ENCODE results near the gene PPP1R7.

Gene PPP1R7

GRCh38 chr2:241112592-241112991, 37.7 kb upstream of the PPP1R7 start:
- H3K27ac Mint-ChIP-seq, result peak overlapping the region; percentile 95
- no peaks in the 10 kb centered on the region for H3K27me3 Mint-ChIP-seq
- H3K4me3 Mint-ChIP-seq, result peak overlapping the region; percentile 79
- H3K9me3 Mint-ChIP-seq, result no peaks in the 10 kb centered on the region
- peaks cover 54% of the 10 kb centered on the region for H3K4me1 Mint-ChIP-seq (ENCODE audit: low read depth)
- peaks cover 58% of the 10 kb centered on the region for H3K36me3 Mint-ChIP-seq (ENCODE audit: low read depth)

- Mint-ChIP-seq H3K4me1 (ENCODE audit: low read depth) (peaks cover 32% of the 10 kb centered on the region), H3K27ac (no peak overlapping the region), H3K4me3 (no peak overlapping the region), H3K27me3 (no peaks in the 10 kb centered on the region), H3K36me3 (ENCODE audit: low read depth) (peaks cover 51% of the 10 kb centered on the region), H3K9me3 (no peaks in the 10 kb centered on the region)
Measured at GRCh38 chr2:241114836-241115235, 35.4 kb upstream of the PPP1R7 start.

- peaks cover 29% of the 10 kb centered on the region for H3K4me1 Mint-ChIP-seq (ENCODE audit: low read depth)
- H3K27ac Mint-ChIP-seq, result no peak overlapping the region
- peaks cover 2% of the 10 kb centered on the region for H3K9me3 Mint-ChIP-seq
- no peaks in the 10 kb centered on the region for H3K27me3 Mint-ChIP-seq
- peaks cover 51% of the 10 kb centered on the region for H3K36me3 Mint-ChIP-seq (ENCODE audit: low read depth)
- H3K4me3 Mint-ChIP-seq, result no peak overlapping the region
Measured at GRCh38 chr2:241115361-241115760, 34.9 kb upstream of the PPP1R7 start.

GRCh38 chr2:241116606-241117560, 33.4 kb upstream of the PPP1R7 start:
- H3K4me3 Mint-ChIP-seq, result no peak overlapping the region
- no peaks in the 10 kb centered on the region for H3K27me3 Mint-ChIP-seq
- peaks cover 16% of the 10 kb centered on the region for H3K4me1 Mint-ChIP-seq (ENCODE audit: low read depth)
- peaks cover 6% of the 10 kb centered on the region for H3K9me3 Mint-ChIP-seq
- no peak overlapping the region for H3K27ac Mint-ChIP-seq
- H3K36me3 Mint-ChIP-seq (ENCODE audit: low read depth), result peaks cover 58% of the 10 kb centered on the region

GRCh38 chr2:241118737-241119505, 31.3 kb upstream of the PPP1R7 start:
- Mint-ChIP-seq H3K27me3 (no peaks in the 10 kb centered on the region), H3K4me3 (no peak overlapping the region), H3K4me1 (ENCODE audit: low read depth) (peaks cover 4% of the 10 kb centered on the region), H3K9me3 (peaks cover 6% of the 10 kb centered on the region), H3K36me3 (ENCODE audit: low read depth) (peaks cover 65% of the 10 kb centered on the region), H3K27ac (no peak overlapping the region)

GRCh38 chr2:241120440-241120839, 29.8 kb upstream of the PPP1R7 start:
- H3K4me3 Mint-ChIP-seq, result no peak overlapping the region
- peaks cover 55% of the 10 kb centered on the region for H3K36me3 Mint-ChIP-seq (ENCODE audit: low read depth)
- peaks cover 4% of the 10 kb centered on the region for H3K4me1 Mint-ChIP-seq (ENCODE audit: low read depth)
- H3K9me3 Mint-ChIP-seq, result peaks cover 6% of the 10 kb centered on the region
- H3K27me3 Mint-ChIP-seq, result no peaks in the 10 kb centered on the region
- no peak overlapping the region for H3K27ac Mint-ChIP-seq

- H3K4me3 Mint-ChIP-seq, result no peak overlapping the region
- H3K9me3 Mint-ChIP-seq, result peaks cover 6% of the 10 kb centered on the region
- H3K4me1 Mint-ChIP-seq (ENCODE audit: low read depth), result peaks cover 4% of the 10 kb centered on the region
- no peaks in the 10 kb centered on the region for H3K27me3 Mint-ChIP-seq
- H3K27ac Mint-ChIP-seq, result no peak overlapping the region
- H3K36me3 Mint-ChIP-seq (ENCODE audit: low read depth), result peaks cover 55% of the 10 kb centered on the region
Measured at GRCh38 chr2:241121008-241121407, 29.3 kb upstream of the PPP1R7 start.

GRCh38 chr2:241122376-241123002, 27.8 kb upstream of the PPP1R7 start:
- Mint-ChIP-seq H3K4me3 (no peak overlapping the region), H3K27ac (no peak overlapping the region)

GRCh38 chr2:241123816-241124536, 26.3 kb upstream of the PPP1R7 start:
- H3K27me3 Mint-ChIP-seq, result no peaks in the 10 kb centered on the region
- H3K4me3 Mint-ChIP-seq, result no peak overlapping the region
- H3K27ac Mint-ChIP-seq, result no peak overlapping the region
- peaks cover 55% of the 10 kb centered on the region for H3K36me3 Mint-ChIP-seq (ENCODE audit: low read depth)
- H3K9me3 Mint-ChIP-seq, result peaks cover 6% of the 10 kb centered on the region
- peaks cover 25% of the 10 kb centered on the region for H3K4me1 Mint-ChIP-seq (ENCODE audit: low read depth)

More at GRCh38 chr2:241122376-241123002, 27.8 kb upstream of the PPP1R7 start:
- peaks cover 49% of the 10 kb centered on the region for H3K36me3 Mint-ChIP-seq (ENCODE audit: low read depth)
- H3K9me3 Mint-ChIP-seq, result peaks cover 6% of the 10 kb centered on the region
- H3K27me3 Mint-ChIP-seq, result no peaks in the 10 kb centered on the region
- H3K4me1 Mint-ChIP-seq (ENCODE audit: low read depth), result peaks cover 10% of the 10 kb centered on the region

GRCh38 chr2:241125626-241126025, 24.6 kb upstream of the PPP1R7 start:
- no peak overlapping the region for H3K4me3 Mint-ChIP-seq
- H3K27me3 Mint-ChIP-seq, result no peaks in the 10 kb centered on the region
- H3K4me1 Mint-ChIP-seq (ENCODE audit: low read depth), result peaks cover 25% of the 10 kb centered on the region
- H3K36me3 Mint-ChIP-seq (ENCODE audit: low read depth), result peaks cover 59% of the 10 kb centered on the region
- H3K27ac Mint-ChIP-seq, result no peak overlapping the region
- peaks cover 3% of the 10 kb centered on the region for H3K9me3 Mint-ChIP-seq

- Mint-ChIP-seq H3K27ac (no peak overlapping the region), H3K27me3 (no peaks in the 10 kb centered on the region), H3K4me1 (ENCODE audit: low read depth) (peaks cover 25% of the 10 kb centered on the region), H3K36me3 (ENCODE audit: low read depth) (peaks cover 56% of the 10 kb centered on the region), H3K4me3 (no peak overlapping the region), H3K9me3 (no peaks in the 10 kb centered on the region)
Measured at GRCh38 chr2:241126201-241126611, 24.1 kb upstream of the PPP1R7 start.

- H3K36me3 Mint-ChIP-seq (ENCODE audit: low read depth), result peaks cover 50% of the 10 kb centered on the region
- H3K4me1 Mint-ChIP-seq (ENCODE audit: low read depth), result peaks cover 25% of the 10 kb centered on the region
Measured at GRCh38 chr2:241126771-241127202, 23.5 kb upstream of the PPP1R7 start.

GRCh38 chr2:241128266-241128665, 22.0 kb upstream of the PPP1R7 start:
- no peaks in the 10 kb centered on the region for H3K9me3 Mint-ChIP-seq
- peak overlapping the region; percentile 85 for H3K27ac Mint-ChIP-seq
- H3K36me3 Mint-ChIP-seq (ENCODE audit: low read depth), result peaks cover 47% of the 10 kb centered on the region
- H3K4me1 Mint-ChIP-seq (ENCODE audit: low read depth), result peaks cover 25% of the 10 kb centered on the region
- H3K27me3 Mint-ChIP-seq, result no peaks in the 10 kb centered on the region
- no peak overlapping the region for H3K4me3 Mint-ChIP-seq

More at GRCh38 chr2:241126771-241127202, 23.5 kb upstream of the PPP1R7 start:
- H3K9me3 Mint-ChIP-seq, result no peaks in the 10 kb centered on the region
- H3K27ac Mint-ChIP-seq, result no peak overlapping the region
- no peaks in the 10 kb centered on the region for H3K27me3 Mint-ChIP-seq
- H3K4me3 Mint-ChIP-seq, result no peak overlapping the region
